Measurements from ENCODE around the gene OR52W1. TPM values are rescaled to one million over a fixed set of nuclear protein-coding genes. Genes with fewer than 3 reads are reported as not detected.
A peak's percentile ranks its signal among the peaks of the same experiment; 100 is the strongest.

Gene OR52W1
- total RNA-seq, 2 experiments from 2014 or later = not detected

DNA sequence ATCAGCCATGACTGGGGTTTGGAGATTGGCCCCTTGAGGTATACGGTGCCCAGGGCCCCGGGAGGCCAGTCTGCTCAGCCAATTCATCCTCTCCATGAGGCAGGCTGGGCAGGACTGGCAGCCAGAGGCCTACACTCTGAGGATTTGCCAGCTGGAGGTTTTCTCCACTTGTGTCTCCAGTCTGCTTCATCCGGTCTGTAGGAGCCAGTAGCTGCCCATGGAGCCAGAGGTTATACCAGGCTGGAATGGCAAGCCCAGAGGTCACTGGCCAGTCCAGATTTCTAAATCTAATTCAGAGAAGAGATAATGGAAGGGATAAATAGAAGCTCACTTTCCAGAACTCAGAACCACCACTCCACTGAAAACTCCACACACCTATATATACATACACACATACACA lies 25.4 kb downstream of the OR52W1 start:
- CTCF ChIA-PET = interaction anchor here (1.6 to 1.8 kb wide), 2 partner anchors 26 to 155 kb away, joined by 4 to 5 read pairs; no protein-coding TSS in a partner anchor

GRCh38 chr11:6225024-6225423 lies 26.0 kb downstream of the OR52W1 start:
- peaks cover 25% of the 10 kb centered on the region for H3K4me1 Mint-ChIP-seq (ENCODE audit: low read depth)
- CTCF ChIA-PET = interaction anchor here (1.6 to 1.8 kb wide), 2 partner anchors 25 to 154 kb away, joined by 4 to 5 read pairs; no protein-coding TSS in a partner anchor

More for the DNA sequence above, 25.4 kb downstream of the OR52W1 start:
- Mint-ChIP-seq H3K9me3 (no peaks in the 10 kb centered on the region), H3K27ac (no peak overlapping the region), H3K36me3 (ENCODE audit: low read depth) (peaks cover 19% of the 10 kb centered on the region), H3K4me1 (ENCODE audit: low read depth) (peaks cover 25% of the 10 kb centered on the region), H3K4me3 (no peak overlapping the region), H3K27me3 (ENCODE audit: low read depth) (no peaks in the 10 kb centered on the region)
- no peak for DNase-seq
- intact Hi-C loops (cut with micrococcal nuclease) = no loop called here

GRCh38 chr11:6225896-6226295 lies 26.9 kb downstream of the OR52W1 start:
- Mint-ChIP-seq H3K36me3 (ENCODE audit: low read depth) (peaks cover 20% of the 10 kb centered on the region), H3K4me3 (no peak overlapping the region), H3K27ac (no peak overlapping the region), H3K4me1 (ENCODE audit: low read depth) (peaks cover 29% of the 10 kb centered on the region), H3K27me3 (ENCODE audit: low read depth) (no peaks in the 10 kb centered on the region), H3K9me3 (no peaks in the 10 kb centered on the region)
- DNase-seq = no peak
- CTCF ChIA-PET = no interaction called here
- intact Hi-C loops (cut with micrococcal nuclease) = no loop called here

More at GRCh38 chr11:6225024-6225423, 26.0 kb downstream of the OR52W1 start:
- H3K36me3 Mint-ChIP-seq (ENCODE audit: low read depth) = peaks cover 24% of the 10 kb centered on the region
- intact Hi-C loops (cut with micrococcal nuclease) = no loop called here
- H3K27me3 Mint-ChIP-seq (ENCODE audit: low read depth) = no peaks in the 10 kb centered on the region
- H3K27ac Mint-ChIP-seq = no peak overlapping the region
- DNase-seq = no peak
- H3K4me3 Mint-ChIP-seq = no peak overlapping the region
- H3K9me3 Mint-ChIP-seq = no peaks in the 10 kb centered on the region

DNA sequence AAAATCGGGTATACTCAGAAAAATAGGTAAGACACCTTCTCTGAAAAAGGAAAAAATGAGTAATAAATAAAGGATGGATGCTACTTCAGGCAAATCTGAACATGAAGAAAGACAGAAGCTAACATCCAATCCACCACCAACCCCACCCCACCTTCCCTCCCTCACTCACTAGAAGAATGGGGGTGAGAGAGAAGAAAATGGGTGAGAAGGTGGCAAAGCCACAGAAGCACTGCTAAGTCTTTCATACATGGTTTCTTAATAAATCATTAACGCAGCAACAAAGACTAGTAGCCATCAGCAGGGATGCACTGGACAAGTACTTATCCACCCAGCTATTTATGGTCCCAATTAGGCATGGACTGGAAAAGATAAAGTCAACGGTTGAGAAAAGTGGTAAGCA lies 29.5 kb downstream of the OR52W1 start:
- Mint-ChIP-seq H3K27ac (no peak overlapping the region), H3K4me3 (no peak overlapping the region), H3K36me3 (ENCODE audit: low read depth) (peaks cover 11% of the 10 kb centered on the region), H3K9me3 (no peaks in the 10 kb centered on the region), H3K4me1 (ENCODE audit: low read depth) (peaks cover 38% of the 10 kb centered on the region), H3K27me3 (ENCODE audit: low read depth) (no peaks in the 10 kb centered on the region)
- no peak for DNase-seq
- CTCF ChIA-PET = interaction anchor here (0.7 to 1.4 kb wide), 2 partner anchors 135 to 180 kb away, joined by 5 read pairs; no protein-coding TSS in a partner anchor
- intact Hi-C loops (cut with micrococcal nuclease) = no loop called here

DNA sequence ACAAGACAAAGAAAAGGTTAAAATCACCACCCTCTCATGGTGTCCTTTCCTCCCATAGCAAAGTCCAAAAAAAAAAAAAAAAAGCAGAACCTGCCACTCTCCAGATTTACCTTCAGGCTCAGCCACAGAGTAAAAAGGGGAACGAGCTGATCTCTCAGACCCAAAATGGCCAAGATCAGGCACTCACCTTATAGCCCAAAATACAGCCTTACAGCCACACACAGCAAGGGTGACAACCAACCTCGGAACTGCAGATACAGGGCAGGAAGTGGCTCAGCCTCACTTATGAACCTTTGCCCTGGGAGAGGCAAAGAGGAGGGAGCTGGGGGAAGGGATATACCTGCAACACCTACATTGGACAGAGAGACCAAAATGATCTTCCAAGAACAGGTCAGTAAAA lies 30.9 kb downstream of the OR52W1 start:
- peak; percentile 18 for DNase-seq
- H3K27me3 Mint-ChIP-seq (ENCODE audit: low read depth) = no peaks in the 10 kb centered on the region
- H3K27ac Mint-ChIP-seq = no peak overlapping the region
- peaks cover 45% of the 10 kb centered on the region for H3K4me1 Mint-ChIP-seq (ENCODE audit: low read depth)
- no peak overlapping the region for H3K4me3 Mint-ChIP-seq
- H3K36me3 Mint-ChIP-seq (ENCODE audit: low read depth) = peaks cover 11% of the 10 kb centered on the region
- no peaks in the 10 kb centered on the region for H3K9me3 Mint-ChIP-seq
- CTCF ChIA-PET = interaction anchor here (1.4 kb wide), 1 partner anchor 133 kb away, joined by 5 read pairs; no protein-coding TSS in a partner anchor
- intact Hi-C loops (cut with micrococcal nuclease) = loop anchor here (10.0 kb wide), 5 partner anchors 515 to 1755 kb away; partner anchors contain the start of genes EIF3F, PPFIBP2, TRIM34 and TRIM68

DNA sequence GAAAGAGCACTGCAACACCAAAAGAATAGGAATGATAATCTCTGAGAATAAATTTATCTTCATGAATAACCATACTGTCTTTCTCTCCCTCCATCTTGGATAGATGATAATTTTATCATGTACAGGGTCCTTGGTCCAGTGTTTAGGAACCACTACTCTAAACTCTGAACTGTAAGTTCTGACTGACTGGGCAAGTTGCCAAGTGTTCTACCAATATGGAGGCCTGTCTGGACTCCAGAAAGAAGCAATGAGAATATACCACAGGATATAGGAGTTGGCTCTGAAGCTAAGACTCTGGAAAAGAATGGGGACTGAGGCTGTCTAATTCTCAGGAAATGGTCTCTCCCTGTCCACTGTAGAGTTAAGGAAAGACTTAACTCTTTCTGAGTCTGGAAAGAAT lies 33.9 kb downstream of the OR52W1 start:
- Mint-ChIP-seq H3K4me3 (peak overlapping the region; percentile 6), H3K27me3 (ENCODE audit: low read depth) (no peaks in the 10 kb centered on the region)

DNA sequence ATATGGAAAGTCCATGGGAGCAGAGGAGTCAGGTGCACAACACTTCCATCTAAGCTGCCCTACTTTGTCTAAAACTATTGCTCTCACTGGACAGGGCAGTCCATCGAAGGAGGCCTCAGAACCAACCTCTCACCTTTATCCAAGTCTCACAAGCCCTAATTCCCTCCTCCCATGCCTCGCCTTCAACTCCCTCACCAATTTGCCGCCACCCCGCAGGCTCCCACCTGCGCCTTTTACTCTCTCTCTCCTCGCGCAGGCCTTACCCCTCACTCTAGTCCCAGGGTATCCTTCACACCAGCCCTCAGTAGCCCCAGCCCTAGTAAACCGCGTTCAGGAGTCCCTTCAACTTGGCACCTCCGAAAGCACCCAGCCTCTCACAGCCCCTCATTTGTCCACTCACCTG lies 35.0 kb downstream of the OR52W1 start:
- no peaks in the 10 kb centered on the region for H3K9me3 Mint-ChIP-seq
- H3K4me3 Mint-ChIP-seq = peak overlapping the region; percentile 94
- no peak for DNase-seq
- peaks cover 38% of the 10 kb centered on the region for H3K4me1 Mint-ChIP-seq (ENCODE audit: low read depth)
- peaks cover 8% of the 10 kb centered on the region for H3K36me3 Mint-ChIP-seq (ENCODE audit: low read depth)
- no peaks in the 10 kb centered on the region for H3K27me3 Mint-ChIP-seq (ENCODE audit: low read depth)
- intact Hi-C loops (cut with micrococcal nuclease) = loop anchor here (1.0 to 10.0 kb wide), 13 partner anchors 87 to 1751 kb away; partner anchors contain the start of genes ARFIP2, EIF3F, ILK and MRPL17
- CTCF ChIA-PET = interaction anchor here (5.6 kb wide), 1 partner anchor 17 kb away, joined by 42 read pairs; no protein-coding TSS in a partner anchor
- peak overlapping the region; percentile 82 for H3K27ac Mint-ChIP-seq

More for the DNA sequence above, 33.9 kb downstream of the OR52W1 start:
- H3K4me1 Mint-ChIP-seq (ENCODE audit: low read depth) = peaks cover 39% of the 10 kb centered on the region
- intact Hi-C loops (cut with micrococcal nuclease) = loop anchor here (10.0 kb wide), 5 partner anchors 512 to 1752 kb away; partner anchors contain the start of genes EIF3F, PPFIBP2, TRIM34 and TRIM68
- H3K27ac Mint-ChIP-seq = no peak overlapping the region
- peaks cover 8% of the 10 kb centered on the region for H3K36me3 Mint-ChIP-seq (ENCODE audit: low read depth)
- H3K9me3 Mint-ChIP-seq = no peaks in the 10 kb centered on the region
- CTCF ChIA-PET = no interaction called here
- no peak for DNase-seq

DNA sequence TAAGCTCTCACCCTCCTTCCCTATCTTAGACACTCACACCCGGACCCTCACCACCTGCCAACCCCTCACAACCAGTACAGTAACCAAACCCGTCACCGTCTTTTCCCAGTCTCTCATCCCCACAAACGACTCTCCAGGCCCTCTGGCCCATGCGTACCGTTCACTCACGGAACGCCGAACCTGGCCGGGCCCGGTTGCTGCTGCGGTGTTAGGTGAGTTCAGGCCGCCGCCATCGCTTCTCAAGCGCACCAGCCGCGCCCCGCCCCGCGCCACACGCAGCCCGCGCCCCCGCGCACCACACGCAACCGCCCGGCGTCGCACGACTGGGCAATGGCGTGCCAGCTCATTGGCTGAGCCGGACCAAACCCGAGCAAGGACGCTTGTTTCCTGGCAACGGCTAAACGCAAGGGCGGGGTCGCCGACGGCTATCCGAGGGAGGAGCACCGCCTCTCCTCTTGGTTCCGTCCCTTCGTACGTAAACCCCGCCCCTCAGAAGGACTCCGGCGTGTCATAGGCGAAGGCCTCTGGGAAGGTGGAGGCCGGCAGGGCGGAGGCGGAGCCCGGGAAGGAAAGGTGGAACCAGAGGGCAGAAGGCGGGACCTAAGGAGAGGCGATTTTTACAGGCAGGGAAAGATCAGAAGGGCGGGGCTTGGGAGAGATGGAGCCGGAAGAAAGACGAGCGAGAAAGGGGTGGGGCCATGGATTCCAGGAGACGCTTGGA lies 35.5 kb downstream of the OR52W1 start, which contains the start of gene FHIP1B:
FHIP1B (minus strand) TSS at position 250 of the 721 bp plus-strand sequence. CDS start 10,120 bp downstream, outside the sequence.
- intact Hi-C loops (cut with micrococcal nuclease) = loop anchor here (1.0 to 10.0 kb wide), 15 partner anchors 25 to 1750 kb away; partner anchors contain the start of genes ARFIP2, CCKBR, EIF3F and ILK
- H3K36me3 Mint-ChIP-seq (ENCODE audit: low read depth) = peaks cover 3% of the 10 kb centered on the region
- peak; percentile 100 for DNase-seq
- H3K9me3 Mint-ChIP-seq = no peaks in the 10 kb centered on the region
- H3K27ac Mint-ChIP-seq = peak within 1 kb of the TSS; percentile 82
- CTCF ChIA-PET = interaction anchor here (1.2 to 5.6 kb wide), 3 partner anchors 16 to 129 kb away, joined by 4 to 42 read pairs (median 5); no protein-coding TSS in a partner anchor
- peak within 1 kb of the TSS; percentile 94 for H3K4me3 Mint-ChIP-seq
- H3K27me3 Mint-ChIP-seq (ENCODE audit: low read depth) = no peaks in the 10 kb centered on the region
- H3K4me1 Mint-ChIP-seq (ENCODE audit: low read depth) = peaks cover 32% of the 10 kb centered on the region

DNA sequence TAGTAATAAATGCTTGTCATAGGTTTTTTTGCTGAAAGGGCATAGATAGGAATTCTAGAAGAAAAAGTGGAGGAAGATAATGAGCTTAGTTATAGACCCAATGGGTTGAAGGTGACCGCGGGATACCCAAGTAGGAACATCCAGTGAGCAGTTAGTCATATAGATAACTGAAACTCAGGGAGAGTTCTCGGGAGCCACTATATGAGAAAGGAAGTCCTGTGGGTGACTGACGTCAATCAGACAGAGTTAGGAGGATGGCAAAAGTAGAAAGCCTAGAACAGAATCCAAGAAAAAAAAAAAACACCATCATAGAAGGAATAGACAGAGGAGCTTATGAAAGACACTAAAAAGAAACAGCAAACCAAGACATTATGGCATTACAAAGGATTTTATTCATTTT lies 38.2 kb downstream of the OR52W1 start:
- CTCF ChIA-PET = interaction anchor here (1.5 to 5.6 kb wide), 2 partner anchors 13 to 125 kb away, joined by 7 to 42 read pairs; no protein-coding TSS in a partner anchor
- H3K4me3 Mint-ChIP-seq = no peak overlapping the region
- H3K9me3 Mint-ChIP-seq = no peaks in the 10 kb centered on the region
- H3K27me3 Mint-ChIP-seq (ENCODE audit: low read depth) = no peaks in the 10 kb centered on the region
- H3K36me3 Mint-ChIP-seq (ENCODE audit: low read depth) = no peaks in the 10 kb centered on the region
- intact Hi-C loops (cut with micrococcal nuclease) = loop anchor here (5.0 to 10.0 kb wide), 6 partner anchors 420 to 1748 kb away; partner anchors contain the start of genes EIF3F, PPFIBP2, TRIM34 and TRIM68
- H3K4me1 Mint-ChIP-seq (ENCODE audit: low read depth) = peaks cover 16% of the 10 kb centered on the region
- no peak overlapping the region for H3K27ac Mint-ChIP-seq
- no peak for DNase-seq

GRCh38 chr11:6237761-6238302 lies 38.8 kb downstream of the OR52W1 start:
- no peak for DNase-seq
- no peaks in the 10 kb centered on the region for H3K27me3 Mint-ChIP-seq (ENCODE audit: low read depth)
- peaks cover 14% of the 10 kb centered on the region for H3K4me1 Mint-ChIP-seq (ENCODE audit: low read depth)
- H3K36me3 Mint-ChIP-seq (ENCODE audit: low read depth) = no peaks in the 10 kb centered on the region
- H3K4me3 Mint-ChIP-seq = no peak overlapping the region
- CTCF ChIA-PET = interaction anchor here (1.0 to 5.6 kb wide), 3 partner anchors 13 to 125 kb away, joined by 3 to 42 read pairs (median 7); no protein-coding TSS in a partner anchor
- intact Hi-C loops (cut with micrococcal nuclease) = loop anchor here (5.0 to 10.0 kb wide), 6 partner anchors 421 to 1747 kb away; partner anchors contain the start of genes EIF3F, PPFIBP2, TRIM34 and TRIM68
- H3K27ac Mint-ChIP-seq = no peak overlapping the region
- H3K9me3 Mint-ChIP-seq = no peaks in the 10 kb centered on the region

- peaks cover 8% of the 10 kb centered on the region for H3K4me1 Mint-ChIP-seq (ENCODE audit: low read depth)
- H3K36me3 Mint-ChIP-seq (ENCODE audit: low read depth) = no peaks in the 10 kb centered on the region
- no peak for DNase-seq
- CTCF ChIA-PET = interaction anchor here (0.6 to 5.6 kb wide), 3 partner anchors 12 to 112 kb away, joined by 3 to 42 read pairs (median 3); no protein-coding TSS in a partner anchor
- H3K27ac Mint-ChIP-seq = no peak within 1 kb of the TSS
- H3K4me3 Mint-ChIP-seq = no peak within 1 kb of the TSS
- peaks cover 2% of the 10 kb centered on the region for H3K27me3 Mint-ChIP-seq (ENCODE audit: low read depth)
- intact Hi-C loops (cut with micrococcal nuclease) = loop anchor here (5.0 to 10.0 kb wide), 6 partner anchors 422 to 1746 kb away; partner anchors contain the start of genes EIF3F, PPFIBP2, TRIM34 and TRIM68
- no peaks in the 10 kb centered on the region for H3K9me3 Mint-ChIP-seq
Measured at GRCh38 chr11:6238902-6239301, 39.9 kb downstream of the OR52W1 start, which contains the start of gene CNGA4. CNGA4 (plus strand) TSS chr11:6239089; CDS start chr11:6239207, 118 bp downstream.
